CD4-positive, alpha-beta T cell (primary cell): ENCODE data around the gene GAS6. TPM values are rescaled to one million over a fixed set of nuclear protein-coding genes. Genes with fewer than 3 reads are reported as not detected.

Experiments
- ATAC-seq: fragments of 200-7000 bp; cut with Tn5 transposase; one replicate; pipeline ENCODE4 v1.10.0; 2022; ENCODE audit warnings: mild to moderate bottlenecking; ENCODE audit not compliant: poor library complexity
- CTCF ChIA-PET: fragments of 350-600 bp; sonication (Branson Sonifier 250); formaldehyde crosslinking; loops from one replicate; lab custom pipeline; 2021; ENCODE audit warnings: antibody characterized with exemption, inconsistent platforms; lab: Charles Lee
- POLR2A ChIA-PET: fragments of 350-600 bp; sonication (Branson Sonifier 250); formaldehyde crosslinking; loops from one replicate; lab custom pipeline; 2021; ENCODE audit warnings: antibody characterized with exemption, inconsistent platforms; lab: Charles Lee
- DNase-seq, 14 experiments: peaks; one replicate each; pipeline ENCODE4 v3.0.0-alpha.2; 2013 to 2020; ENCODE audit warnings: mixed read lengths in 2 of 14
- H3K27ac ChIP-seq, 2 donors: one replicate each; pipeline versions ENCODE4 v1.5.1 to v1.7.0; 2013; ENCODE audit warnings: low read length in 2 of 2, low read depth in 1 of 2, mild to moderate bottlenecking in 1 of 2
- H3K27me3 ChIP-seq, 2 experiments: 1 replicate in 1 of 2; 2 replicates in 1 of 2; pipeline versions ENCODE4 v1.6.1 to v1.7.0; 2013; ENCODE audit warnings: low read length in 2 of 2, control low read depth in 1 of 2, mild to moderate bottlenecking in 1 of 2, moderate library complexity in 1 of 2; ENCODE audit not compliant: insufficient read depth in 2 of 2, control insufficient read depth in 1 of 2
- H3K36me3 ChIP-seq: one replicate; pipeline ENCODE4 v1.6.1; 2013; ENCODE audit warnings: low read length, control low read depth; ENCODE audit not compliant: insufficient read depth
- H3K4me1 ChIP-seq: one replicate; pipeline ENCODE4 v1.6.1; 2013; ENCODE audit warnings: low read length, control low read depth; ENCODE audit not compliant: insufficient read depth
- H3K4me3 ChIP-seq: one replicate; pipeline ENCODE4 v1.5.1; 2013; ENCODE audit warnings: mild to moderate bottlenecking, low read length, moderate library complexity
- H3K9me3 ChIP-seq, 2 experiments: 1 replicate in 1 of 2; 2 replicates in 1 of 2; pipeline versions ENCODE4 v1.6.1 to v1.7.0; 2013; ENCODE audit warnings: low read length in 2 of 2, mild to moderate bottlenecking in 2 of 2, control low read depth in 1 of 2, moderate library complexity in 1 of 2; ENCODE audit not compliant: control insufficient read depth in 1 of 2, insufficient read depth in 1 of 2
- H3K27ac Mint-ChIP-seq: one replicate; pipeline ENCODE4 v1.8.0; 2020; ENCODE audit warnings: mixed read lengths
- H3K27me3 Mint-ChIP-seq: one replicate; pipeline ENCODE4 v1.8.0; 2021; ENCODE audit warnings: mixed read lengths
- H3K36me3 Mint-ChIP-seq: one replicate; pipeline ENCODE4 v1.8.0; 2021; ENCODE audit warnings: low read depth, mixed read lengths
- H3K4me1 Mint-ChIP-seq: one replicate; pipeline ENCODE4 v1.8.0; 2021; ENCODE audit warnings: low read depth, mixed read lengths
- H3K4me3 Mint-ChIP-seq: one replicate; pipeline ENCODE4 v1.8.0; 2020; ENCODE audit warnings: mild to moderate bottlenecking, mixed read lengths
- H3K9me3 Mint-ChIP-seq: one replicate; pipeline ENCODE4 v1.8.0; 2020; ENCODE audit warnings: mixed read lengths
- intact Hi-C, 2 experiments: fragments of 100-400 bp; cut with DNase I in 1 of 2; cut with micrococcal nuclease in 1 of 2; formaldehyde crosslinking; loops; one replicate each; pipeline versions ENCODE4 v1.15.1 to v1.9.0; 2023 to 2025; cut with DNase I, micrococcal nuclease
- total RNA-seq, 174 experiments: library from RNA in 2 of 174; stranded (reverse) in 2 of 174; gene quantifications; one replicate each; pipeline ENCODE4 v1.2.3 and lab custom pipeline; 2021 to 2026
- TF ChIP-seq, protein P1 (sequence below): fragments of 200-600 bp; IDR thresholded peaks from one replicate; pipeline ENCODE4 v1.8.0; 2022; ENCODE audit warnings: antibody characterized with exemption, mild to moderate bottlenecking

The GAS6 gene
- total RNA-seq, 2 experiments from 2014 or later: 0.52 to 1.0 TPM

DNA sequence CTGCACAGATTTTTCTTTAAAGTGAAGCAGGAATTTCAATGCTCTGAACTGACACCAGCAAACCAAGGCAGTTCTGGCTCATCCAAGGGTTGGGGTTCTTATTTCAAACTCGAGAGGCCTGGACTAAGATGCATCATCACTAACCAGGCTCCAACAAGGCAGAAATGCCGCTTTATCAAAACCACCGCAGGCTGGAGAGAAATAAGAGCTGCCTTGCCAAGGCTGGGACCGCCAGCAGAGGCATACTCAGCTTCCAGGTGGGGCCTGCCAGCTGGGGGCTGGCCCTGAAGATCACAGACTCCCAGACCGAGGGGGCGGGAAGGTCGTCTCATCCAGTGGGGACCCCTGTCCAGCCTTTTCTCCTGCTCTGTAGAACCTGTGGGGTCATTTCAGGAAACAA, 37.4 kb upstream of the GAS6 start:
- H3K27me3 ChIP-seq: peaks cover 9% of the 10 kb centered on the region in 2 experiments
- no peaks in the 10 kb centered on the region for H3K36me3 Mint-ChIP-seq
- no peak overlapping the region for H3K4me3 Mint-ChIP-seq
- ATAC-seq: no peak
- no peaks in the 10 kb centered on the region for H3K36me3 ChIP-seq
- peaks cover 14% of the 10 kb centered on the region for H3K27me3 Mint-ChIP-seq
- H3K9me3 Mint-ChIP-seq: no peaks in the 10 kb centered on the region
- no peaks in the 10 kb centered on the region for H3K9me3 ChIP-seq
- POLR2A ChIA-PET: no interaction called here
- H3K27ac ChIP-seq: no peak overlapping the region
- TF ChIP-seq, protein P1, sequence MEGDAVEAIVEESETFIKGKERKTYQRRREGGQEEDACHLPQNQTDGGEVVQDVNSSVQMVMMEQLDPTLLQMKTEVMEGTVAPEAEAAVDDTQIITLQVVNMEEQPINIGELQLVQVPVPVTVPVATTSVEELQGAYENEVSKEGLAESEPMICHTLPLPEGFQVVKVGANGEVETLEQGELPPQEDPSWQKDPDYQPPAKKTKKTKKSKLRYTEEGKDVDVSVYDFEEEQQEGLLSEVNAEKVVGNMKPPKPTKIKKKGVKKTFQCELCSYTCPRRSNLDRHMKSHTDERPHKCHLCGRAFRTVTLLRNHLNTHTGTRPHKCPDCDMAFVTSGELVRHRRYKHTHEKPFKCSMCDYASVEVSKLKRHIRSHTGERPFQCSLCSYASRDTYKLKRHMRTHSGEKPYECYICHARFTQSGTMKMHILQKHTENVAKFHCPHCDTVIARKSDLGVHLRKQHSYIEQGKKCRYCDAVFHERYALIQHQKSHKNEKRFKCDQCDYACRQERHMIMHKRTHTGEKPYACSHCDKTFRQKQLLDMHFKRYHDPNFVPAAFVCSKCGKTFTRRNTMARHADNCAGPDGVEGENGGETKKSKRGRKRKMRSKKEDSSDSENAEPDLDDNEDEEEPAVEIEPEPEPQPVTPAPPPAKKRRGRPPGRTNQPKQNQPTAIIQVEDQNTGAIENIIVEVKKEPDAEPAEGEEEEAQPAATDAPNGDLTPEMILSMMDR: no peak
- H3K4me3 ChIP-seq: no peak overlapping the region
- no peaks in the 10 kb centered on the region for H3K4me1 Mint-ChIP-seq
- DNase-seq: no peak
- intact Hi-C loops: loop anchor here in 1 of 2 experiments (5.0 kb wide), 1 partner anchor 84 kb away; no protein-coding TSS in a partner anchor
- no peak overlapping the region for H3K27ac Mint-ChIP-seq
- no peaks in the 10 kb centered on the region for H3K4me1 ChIP-seq
- CTCF ChIA-PET: no interaction called here

DNA sequence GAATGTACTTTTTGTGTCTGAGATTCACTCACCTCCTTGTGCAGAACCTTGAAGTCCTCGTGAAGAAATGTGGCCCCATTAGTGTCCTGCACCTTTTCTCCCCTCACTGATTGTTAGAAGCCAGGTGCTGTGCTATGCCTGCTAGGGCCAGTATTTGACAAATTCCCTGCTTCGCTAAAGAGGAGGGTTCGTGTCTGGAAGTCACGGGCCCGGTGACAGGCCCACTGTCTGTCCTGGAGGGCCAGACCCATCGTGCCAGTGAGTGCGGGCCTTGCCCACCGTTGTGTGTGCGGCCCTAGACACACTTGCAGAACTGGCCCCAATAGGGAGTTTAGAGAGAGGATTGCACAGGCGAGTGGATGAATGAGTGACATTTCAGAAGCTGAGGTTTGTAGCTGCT, 36.8 kb upstream of the GAS6 start:
- no peaks in the 10 kb centered on the region for H3K36me3 Mint-ChIP-seq
- no peaks in the 10 kb centered on the region for H3K4me1 Mint-ChIP-seq
- H3K4me3 Mint-ChIP-seq: no peak overlapping the region
- Histone ChIP-seq H3K4me3 (no peak overlapping the region), H3K36me3 (no peaks in the 10 kb centered on the region), H3K27me3 (peaks cover 9% of the 10 kb centered on the region in 2 experiments), H3K9me3 (no peaks in the 10 kb centered on the region), H3K4me1 (no peaks in the 10 kb centered on the region), H3K27ac (no peak overlapping the region)
- CTCF ChIA-PET: no interaction called here
- H3K27ac Mint-ChIP-seq: no peak overlapping the region
- POLR2A ChIA-PET: no interaction called here
- H3K27me3 Mint-ChIP-seq: peaks cover 16% of the 10 kb centered on the region
- ATAC-seq (no peak), DNase-seq (no peak)
- no peaks in the 10 kb centered on the region for H3K9me3 Mint-ChIP-seq
- intact Hi-C loops: loop anchor here in 1 of 2 experiments (5.0 kb wide), 1 partner anchor 83 kb away; no protein-coding TSS in a partner anchor
- TF ChIP-seq, protein P1: no peak

DNA sequence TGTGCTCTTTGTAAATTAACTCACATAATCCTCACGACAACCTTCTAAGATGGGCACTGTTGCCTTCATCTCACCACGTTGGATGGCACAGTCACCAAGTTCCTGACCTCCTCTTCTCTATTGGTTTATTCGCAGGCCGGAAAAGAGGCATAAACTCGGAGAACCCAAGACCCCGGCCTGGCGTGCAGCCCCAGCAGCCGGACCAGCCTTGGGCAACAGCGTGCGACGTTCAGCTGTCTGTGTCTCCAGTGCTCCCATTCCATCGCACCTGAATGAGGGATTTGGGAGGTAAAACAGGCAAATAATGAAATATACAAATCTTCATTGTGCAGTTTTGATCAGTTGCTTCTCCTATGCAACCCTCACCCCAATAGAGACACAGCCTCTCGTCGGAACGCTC, 34.5 kb upstream of the GAS6 start:
- no peak for DNase-seq
- Histone ChIP-seq H3K4me1 (no peaks in the 10 kb centered on the region), H3K27ac (no peak overlapping the region), H3K36me3 (no peaks in the 10 kb centered on the region), H3K4me3 (no peak overlapping the region), H3K27me3 (peaks cover 9% of the 10 kb centered on the region in 2 experiments), H3K9me3 (no peaks in the 10 kb centered on the region)
- ChIA-PET CTCF (no interaction called here), POLR2A (no interaction called here)
- Mint-ChIP-seq H3K4me3 (no peak overlapping the region), H3K36me3 (no peaks in the 10 kb centered on the region), H3K9me3 (no peaks in the 10 kb centered on the region), H3K27me3 (peaks cover 25% of the 10 kb centered on the region), H3K27ac (no peak overlapping the region), H3K4me1 (no peaks in the 10 kb centered on the region)
- TF ChIP-seq, protein P1: no peak
- ATAC-seq: no peak
- intact Hi-C loops: no loop called here
